ENCODE measurements around the gene MAN2B2. TPM values are rescaled to one million over a fixed set of nuclear protein-coding genes. Genes with fewer than 3 reads are reported as not detected.

Gene MAN2B2
- total RNA-seq, 1 experiment from 2014 or later: 34.4 TPM

GRCh38 chr4:6576512-6576911 is 1.5 kb downstream of the MAN2B2 start:
- ChIA-PET CTCF (no interaction called here), POLR2A (no interaction called here)
- Histone ChIP-seq H3K9me3 (ENCODE audit: control insufficient read depth, insufficient read depth, low read depth, low read length) (no peaks in the 10 kb centered on the region), H3K27ac (ENCODE audit: low read length) (no peak overlapping the region), H3K27me3 (ENCODE audit: control insufficient read depth, insufficient read depth, low read length) (no peaks in the 10 kb centered on the region), H3K4me1 (ENCODE audit: control insufficient read depth, insufficient read depth, low read length) (no peaks in the 10 kb centered on the region; the same call in 1 of the 2 replicates), H3K4me3 (ENCODE audit: low read depth in 2 of 2, low read length in 2 of 2) (no peak overlapping the region), H3K36me3 (ENCODE audit: control insufficient read depth, insufficient read depth, low read length) (no peaks in the 10 kb centered on the region)
- no TSS peak for BruUV-seq (replicated peaks)
- DNase-seq (ENCODE audit: low read depth, low spot score) (no peak), ATAC-seq (no peak)
- in situ Hi-C loops (cut with HindIII; ENCODE audit: low pct_unique_long_range_greater_than_20kb, low sequenced_read_pairs): no loop called here
- TF ChIP-seq SIN3A (IDR thresholded peaks at IDR 0.05; ENCODE audit: borderline replicate concordance, insufficient read depth, low read depth, low read length) (no peak), POLR2AphosphoS5 (IDR thresholded peaks at IDR 0.05; ENCODE audit: low read depth, low read length) (no peak), CTCF (IDR thresholded peaks at IDR 0.05) (no peak)
- intact Hi-C loops (cut with micrococcal nuclease; ENCODE audit: unreplicated experiment): no loop called here

- in situ Hi-C loops (cut with HindIII; ENCODE audit: low pct_unique_long_range_greater_than_20kb, low sequenced_read_pairs): no loop called here
- H3K4me3 ChIP-seq (ENCODE audit: low read depth in 2 of 2, low read length in 2 of 2): no peak overlapping the region
- H3K4me1 ChIP-seq (ENCODE audit: control insufficient read depth, insufficient read depth, low read length): no peaks in the 10 kb centered on the region; the same call in 1 of the 2 replicates
- ATAC-seq: no peak
- ChIA-PET CTCF (no interaction called here), POLR2A (no interaction called here)
- no peaks in the 10 kb centered on the region for H3K27me3 ChIP-seq (ENCODE audit: control insufficient read depth, insufficient read depth, low read length)
- intact Hi-C loops (cut with micrococcal nuclease; ENCODE audit: unreplicated experiment): no loop called here
- DNase-seq (ENCODE audit: low read depth, low spot score): no peak
- no peaks in the 10 kb centered on the region for H3K36me3 ChIP-seq (ENCODE audit: control insufficient read depth, insufficient read depth, low read length)
- no peak overlapping the region for H3K27ac ChIP-seq (ENCODE audit: low read length)
- BruUV-seq (replicated peaks): no TSS peak
- TF ChIP-seq POLR2AphosphoS5 (IDR thresholded peaks at IDR 0.05; ENCODE audit: low read depth, low read length) (no peak), SIN3A (IDR thresholded peaks at IDR 0.05; ENCODE audit: borderline replicate concordance, insufficient read depth, low read depth, low read length) (no peak), TCF7L2 (IDR thresholded peaks at IDR 0.05; ENCODE audit: low read depth, low read length) (no peak), REST (IDR thresholded peaks at IDR 0.05; ENCODE audit: insufficient read depth in 1 of 2, low read depth in 2 of 2, low read length in 1 of 2) (no peak), CTCF (IDR thresholded peaks at IDR 0.05) (no peak)
- H3K9me3 ChIP-seq (ENCODE audit: control insufficient read depth, insufficient read depth, low read depth, low read length): no peaks in the 10 kb centered on the region
These were observed 1.9 kb downstream of the MAN2B2 start for GRCh38 chr4:6576932-6577331.

Measured in Panc1 (cell line).